WTC11 (cell line): ENCODE measurements around the gene RABEP2. TPM values are rescaled to one million over a fixed set of nuclear protein-coding genes. Genes with fewer than 3 reads are reported as not detected.
A peak's percentile ranks its signal among the peaks of the same experiment; 100 is the strongest.

Source experiments
- ATAC-seq: fragments of 200-7000 bp; cut with Tn5 transposase; 2 replicates; pipeline ENCODE4 v1.10.0; 2021; ENCODE audit warnings: mild to moderate bottlenecking, moderate library complexity
- CTCF ChIA-PET: fragments of 300-600 bp; sonication (Branson Sonifier 250); formaldehyde crosslinking; loops from one replicate; lab custom pipeline; 2021; ENCODE audit warnings: antibody characterized with exemption; lab: Charles Lee
- POLR2A ChIA-PET: fragments of 350-600 bp; sonication (Branson Sonifier 250); formaldehyde crosslinking; loops from one replicate; lab custom pipeline; 2021; ENCODE audit warnings: antibody characterized with exemption; lab: Charles Lee
- DNase-seq: peaks from one replicate; pipeline ENCODE4 v3.0.0; 2021; ENCODE audit warnings: low spot score
- H3K27ac Mint-ChIP-seq: 2 replicates; pipeline ENCODE4 v1.8.0; 2021; ENCODE audit warnings: mixed read lengths
- H3K27me3 Mint-ChIP-seq: 2 replicates; pipeline ENCODE4 v1.8.0; 2021; ENCODE audit warnings: low read depth, mild to moderate bottlenecking, moderate library complexity, mixed read lengths
- H3K36me3 Mint-ChIP-seq: 2 replicates; pipeline ENCODE4 v1.8.0; 2021; ENCODE audit warnings: mixed read lengths
- H3K4me1 Mint-ChIP-seq: 2 replicates; pipeline ENCODE4 v1.8.0; 2022; ENCODE audit warnings: mixed read lengths
- H3K4me3 Mint-ChIP-seq: 2 replicates; pipeline ENCODE4 v1.8.0; 2021; ENCODE audit warnings: mild to moderate bottlenecking, moderate library complexity, mixed read lengths
- H3K9me3 Mint-ChIP-seq: 2 replicates; pipeline ENCODE4 v1.8.0; 2021; ENCODE audit warnings: mixed read lengths
- ERG ChIP-seq: fragments of 250-450 bp; sonication (Bioruptor Pico); IDR thresholded peaks from 2 replicates; pipeline ENCODE4 v1.8.0; 2021; ENCODE audit warnings: mild to moderate bottlenecking
- FOXP4 ChIP-seq: sonication (generic); formaldehyde crosslinking; IDR thresholded peaks from 2 replicates; pipeline ENCODE4 v1.8.0; 2022; ENCODE audit warnings: mild to moderate bottlenecking, missing genetic modification reagents
- HMGXB4 ChIP-seq: sonication (generic); formaldehyde crosslinking; IDR thresholded peaks from 2 replicates; pipeline ENCODE4 v1.8.1; 2023; ENCODE audit warnings: mild to moderate bottlenecking, moderate library complexity, missing genetic modification reagents
- IRF1 ChIP-seq: sonication (generic); formaldehyde crosslinking; IDR thresholded peaks from 2 replicates; pipeline ENCODE4 v1.8.0; 2023; ENCODE audit warnings: missing genetic modification reagents
- KAT7 ChIP-seq: sonication (generic); formaldehyde crosslinking; IDR thresholded peaks from 2 replicates; pipeline ENCODE4 v1.8.1; 2023; ENCODE audit warnings: missing genetic modification reagents, mild to moderate bottlenecking, borderline replicate concordance
- MAX ChIP-seq: sonication (generic); formaldehyde crosslinking; IDR thresholded peaks from 2 replicates; pipeline ENCODE4 v1.8.0; 2022; ENCODE audit warnings: mild to moderate bottlenecking, missing genetic modification reagents
- NFATC4 ChIP-seq: fragments of 250-450 bp; sonication (Bioruptor Pico); IDR thresholded peaks from 2 replicates; pipeline ENCODE4 v1.9.0; 2021; ENCODE audit warnings: mild to moderate bottlenecking
- NFYB ChIP-seq: sonication (generic); formaldehyde crosslinking; conservative IDR thresholded peaks from 2 replicates; pipeline ENCODE4 v1.8.0; 2022; ENCODE audit warnings: low read depth, missing genetic modification reagents
- RELA ChIP-seq: sonication (generic); formaldehyde crosslinking; IDR thresholded peaks from 2 replicates; pipeline ENCODE4 v1.8.1; 2022; ENCODE audit warnings: missing genetic modification reagents, mild to moderate bottlenecking, borderline replicate concordance
- RORB ChIP-seq: fragments of 250-450 bp; sonication (Bioruptor Pico); IDR thresholded peaks from 2 replicates; pipeline ENCODE4 v1.9.0; 2021; ENCODE audit warnings: mild to moderate bottlenecking
- SP1 ChIP-seq: sonication (generic); formaldehyde crosslinking; conservative IDR thresholded peaks from 2 replicates; pipeline ENCODE4 v1.8.1; 2022; ENCODE audit warnings: missing genetic modification reagents
- TEAD4 ChIP-seq: sonication (generic); formaldehyde crosslinking; IDR thresholded peaks from 2 replicates; pipeline ENCODE4 v1.8.0; 2022; ENCODE audit warnings: mild to moderate bottlenecking, missing genetic modification reagents
- USF1 ChIP-seq: sonication (generic); formaldehyde crosslinking; IDR thresholded peaks from 2 replicates; pipeline ENCODE4 v1.8.0; 2022; ENCODE audit warnings: mild to moderate bottlenecking, missing genetic modification reagents
- ZNF138 ChIP-seq: sonication (generic); formaldehyde crosslinking; conservative IDR thresholded peaks from 2 replicates; pipeline ENCODE4 v1.8.1; 2022; ENCODE audit warnings: mild to moderate bottlenecking, moderate library complexity, missing genetic modification reagents
- ZNF281 ChIP-seq: sonication (generic); formaldehyde crosslinking; IDR thresholded peaks from 2 replicates; pipeline ENCODE4 v1.8.0; 2023; ENCODE audit warnings: mild to moderate bottlenecking, missing genetic modification reagents
- ZNF425 ChIP-seq: fragments of 250-450 bp; sonication (Bioruptor Pico); conservative IDR thresholded peaks from 2 replicates; pipeline ENCODE4 v1.9.0; 2021; ENCODE audit warnings: mild to moderate bottlenecking
- total RNA-seq: library from RNA; stranded (reverse); gene quantifications from 3 replicates; pipeline ENCODE4 v1.2.3, GENCODE V29; 2021

RABEP2 gene
- total RNA-seq, 1 experiment from 2014 or later = 24.0 TPM

- ATAC-seq (no peak), DNase-seq (no peak)
- Mint-ChIP-seq H3K9me3 (no peaks in the 10 kb centered on the region), H3K4me1 (peaks cover 14% of the 10 kb centered on the region), H3K36me3 (0 out of 2 replicates have a peak, but pooled peaks cover 5% of the 10 kb centered on the region), H3K27ac (peak overlapping the region; percentile 98), H3K27me3 (peaks cover 3% of the 10 kb centered on the region; the same call in 1 of the 2 replicates), H3K4me3 (peak overlapping the region; percentile 97)
- ChIA-PET POLR2A (interaction anchor here (0.7 to 1.9 kb wide), 3 partner anchors 26 to 61 kb away, joined by 3 to 8 read pairs (median 4); partner anchors contain the start of gene SH2B1), CTCF (interaction anchor here (0.9 to 3.3 kb wide), 8 partner anchors 10 to 78 kb away, joined by 3 to 16 read pairs (median 6); partner anchors contain the start of genes NFATC2IP and TUFM)
- TF ChIP-seq MAX (CRISPR knock-in tag) (peak; percentile 59; the same call in 1 of the 2 replicates), TEAD4 (CRISPR knock-in tag) (no peak), NFATC4 (0 out of 2 replicates have a peak, but pooled peaks have one; percentile 29), HMGXB4 (0 out of 2 replicates have a peak, but pooled peaks have one; percentile 8), RORB (CRISPR knock-in tag) (no peak), FOXP4 (CRISPR knock-in tag) (no peak), ZNF281 (0 out of 2 replicates have a peak, but pooled peaks have one; percentile 23)
- TF ChIP-seq, all 79 proteins: peak for 4
Measured at GRCh38 chr16:28924399-28924761, 658 bp downstream of the RABEP2 start.

GRCh38 chr16:28923652-28924398, 1.2 kb downstream of the RABEP2 start:
- Mint-ChIP-seq H3K36me3 (peaks cover 11% of the 10 kb centered on the region), H3K9me3 (no peaks in the 10 kb centered on the region), H3K4me3 (peak overlapping the region; percentile 97), H3K27me3 (peaks cover 3% of the 10 kb centered on the region; the same call in 1 of the 2 replicates), H3K4me1 (peaks cover 14% of the 10 kb centered on the region), H3K27ac (peak overlapping the region; percentile 98)
- TF ChIP-seq KAT7 (CRISPR knock-in tag) = no peak
- no peak for TF ChIP-seq RELA (CRISPR knock-in tag)
- 0 out of 2 replicates have a peak, but pooled peaks have one; percentile 43 for TF ChIP-seq USF1
- CTCF ChIA-PET = interaction anchor here (0.6 to 3.3 kb wide), 12 partner anchors 10 to 191 kb away, joined by 3 to 16 read pairs (median 4); partner anchors contain the start of genes NFATC2IP and TUFM
- DNase-seq (no peak), ATAC-seq (peak; percentile 2)
- POLR2A ChIA-PET = interaction anchor here (0.7 to 1.9 kb wide), 3 partner anchors 25 to 61 kb away, joined by 3 to 8 read pairs (median 4); partner anchors contain the start of gene SH2B1

GRCh38 chr16:28923231-28923587, 1.8 kb downstream of the RABEP2 start:
- peaks cover 3% of the 10 kb centered on the region; the same call in 1 of the 2 replicates for H3K27me3 Mint-ChIP-seq
- H3K27ac Mint-ChIP-seq = peak overlapping the region; percentile 74
- ATAC-seq (no peak), DNase-seq (no peak)
- peaks cover 14% of the 10 kb centered on the region for H3K4me1 Mint-ChIP-seq
- CTCF ChIA-PET = interaction anchor here (0.6 to 3.3 kb wide), 10 partner anchors 11 to 191 kb away, joined by 3 to 16 read pairs (median 4); partner anchors contain the start of gene NFATC2IP
- peak overlapping the region; percentile 97 for H3K4me3 Mint-ChIP-seq
- no peaks in the 10 kb centered on the region for H3K9me3 Mint-ChIP-seq
- H3K36me3 Mint-ChIP-seq = peaks cover 14% of the 10 kb centered on the region
- POLR2A ChIA-PET = interaction anchor here (1.9 kb wide), 1 partner anchor 60 kb away, joined by 8 read pairs; the partner anchor contains the start of gene SH2B1
- TF ChIP-seq ZNF425 (CRISPR knock-in tag) (no peak), NFYB (CRISPR knock-in tag) (no peak), IRF1 (no peak), MAX (CRISPR knock-in tag) (no peak), ZNF138 (CRISPR knock-in tag) (no peak), SP1 (CRISPR knock-in tag) (no peak), ERG (CRISPR knock-in tag) (no peak), KAT7 (CRISPR knock-in tag) (no peak)
